ENCODE measurements around the gene CGB7.
A peak's percentile ranks its signal among the peaks of the same experiment; 100 is the strongest.
"Not testable (repeated sequence)": the region's sequence is repeated elsewhere in the genome, so short reads cannot be mapped to it uniquely, and the experiment has no call there.

The CGB7 gene

GRCh38 chr19:49042666-49043065 lies 14.9 kb downstream of the CGB7 start:
- not testable (repeated sequence) for DNase-seq (ENCODE audit: low read depth in 2 of 2, low spot score in 1 of 2)

- DNase-seq (ENCODE audit: low read depth in 2 of 2, low spot score in 1 of 2): no peak
These were observed 15.4 kb downstream of the CGB7 start for GRCh38 chr19:49042177-49042576.

- not testable (repeated sequence) for DNase-seq (ENCODE audit: low read depth in 2 of 2, low spot score in 1 of 2)
These were observed 17.8 kb downstream of the CGB7 start for GRCh38 chr19:49039736-49040135.

- DNase-seq (ENCODE audit: low read depth in 2 of 2, low spot score in 1 of 2): not testable (repeated sequence)
These were observed 18.8 kb downstream of the CGB7 start for GRCh38 chr19:49038557-49039276.

- not testable (repeated sequence) for DNase-seq (ENCODE audit: low read depth in 2 of 2, low spot score in 1 of 2)
These were observed 19.4 kb downstream of the CGB7 start for GRCh38 chr19:49038111-49038510.

- DNase-seq (ENCODE audit: low read depth in 2 of 2, low spot score in 1 of 2): not testable (repeated sequence)
These were observed 20.7 kb downstream of the CGB7 start, which contains the start of gene CGB1 for GRCh38 chr19:49036815-49037214. Gene CGB1 (minus strand): TSS chr19:49036895. CDS start chr19:49036711, 184 bp downstream.

- not testable (repeated sequence) for DNase-seq (ENCODE audit: low read depth in 2 of 2, low spot score in 1 of 2)
These were observed 25.8 kb downstream of the CGB7 start, which contains the start of gene CGB2 for GRCh38 chr19:49031642-49032301. Gene CGB2 (plus strand): TSS chr19:49031890. CDS start chr19:49032096, 206 bp downstream.

GRCh38 chr19:49030323-49030722 lies 27.2 kb downstream of the CGB7 start:
- not testable (repeated sequence) for DNase-seq (ENCODE audit: low read depth in 2 of 2, low spot score in 1 of 2)

GRCh38 chr19:49029749-49030148 lies 27.8 kb downstream of the CGB7 start:
- not testable (repeated sequence) for DNase-seq (ENCODE audit: low read depth in 2 of 2, low spot score in 1 of 2)

- DNase-seq (ENCODE audit: low read depth in 2 of 2, low spot score in 1 of 2): not testable (repeated sequence)
These were observed 28.9 kb downstream of the CGB7 start for GRCh38 chr19:49028686-49029085.

GRCh38 chr19:49025599-49025998 lies 31.9 kb downstream of the CGB7 start:
- DNase-seq (ENCODE audit: low read depth in 2 of 2, low spot score in 1 of 2): not testable (repeated sequence)

- DNase-seq (ENCODE audit: low read depth in 2 of 2, low spot score in 1 of 2): not testable (repeated sequence)
These were observed 32.5 kb downstream of the CGB7 start for GRCh38 chr19:49025088-49025487.

GRCh38 chr19:49024233-49024632 lies 33.3 kb downstream of the CGB7 start, which contains the start of gene CGB3:
Gene CGB3 (minus strand): TSS chr19:49024333. CDS start chr19:49023971, 362 bp downstream.
- DNase-seq (ENCODE audit: low read depth in 2 of 2, low spot score in 1 of 2): not testable (repeated sequence)

GRCh38 chr19:49022116-49022515 lies 35.4 kb downstream of the CGB7 start:
- no peak for DNase-seq (ENCODE audit: low read depth in 2 of 2, low spot score in 1 of 2)

GRCh38 chr19:49020931-49021895 lies 36.3 kb downstream of the CGB7 start:
- no peak for DNase-seq (ENCODE audit: low read depth in 2 of 2, low spot score in 1 of 2)

- DNase-seq (ENCODE audit: low read depth in 2 of 2, low spot score in 1 of 2): no peak
These were observed 37.2 kb downstream of the CGB7 start for GRCh38 chr19:49020342-49020741.

- DNase-seq (ENCODE audit: low read depth in 2 of 2, low spot score in 1 of 2): peak; percentile 35 to 37
These were observed 38.2 kb downstream of the CGB7 start for GRCh38 chr19:49019242-49019932.

- not testable (repeated sequence) for DNase-seq (ENCODE audit: low read depth in 2 of 2, low spot score in 1 of 2)
These were observed 38.9 kb downstream of the CGB7 start for GRCh38 chr19:49018388-49019241.

GRCh38 chr19:49017666-49018351 lies 39.7 kb downstream of the CGB7 start:
- DNase-seq (ENCODE audit: low read depth in 2 of 2, low spot score in 1 of 2): peak; percentile 26 to 34

Measured in stimulated activated CD8-positive, alpha-beta memory T cell treated with anti-CD3 and anti-CD28 coated beads, Interleukin-4, amount 100 ng/mL, for 1 hour (primary cell).